Smooth muscle cell of the pulmonary artery (primary cell): ENCODE measurements around the gene ZNF778. TPM values are rescaled to one million over a fixed set of nuclear protein-coding genes. Genes with fewer than 3 reads are reported as not detected.

ENCODE experiments used
- total RNA-seq: library from RNA; depleted of rRNA; stranded (reverse); fragments of >200 nt; gene quantifications from 2 replicates; pipeline ENCODE4 v1.2.3, GENCODE V29; 2014

Gene ZNF778
- 8.2 and 8.9 TPM in 2 replicates for total RNA-seq

GRCh38 chr16:89217388-89218191 is at the start of gene ZNF778:
Gene ZNF778, plus strand, starts transcription at chr16:89217703. Its CDS starts 3,425 bp downstream, at chr16:89221128.

GRCh38 chr16:89171216-89172170 is 46.0 kb upstream of the ZNF778 start, which contains the start of gene CDH15:
Gene CDH15, plus strand, starts transcription at chr16:89171748. Its CDS starts 84 bp downstream, at chr16:89171832.

GRCh38 chr16:89200124-89200849 is 17.2 kb upstream of the ZNF778 start, which contains the start of gene SLC22A31:
Gene SLC22A31, minus strand, starts transcription at chr16:89200537. Its CDS starts 36 bp downstream, at chr16:89200501.

Other genes with a start within 250 kb of the ZNF778 start
- gene CBFA2T3, start 240.5 kb upstream of the ZNF778 start, total RNA-seq, result not detected in 2 replicates
- 19.7 and 25.8 TPM in 2 replicates for gene ACSF3, start 123.9 kb upstream of the ZNF778 start, total RNA-seq
- 0.20 and 0.23 TPM in 2 replicates for gene CDH15, start 46.0 kb upstream of the ZNF778 start, total RNA-seq
- gene SLC22A31, start 17.2 kb upstream of the ZNF778 start, total RNA-seq, result 0.20 and 0.50 TPM in 2 replicates